Lung (tissue), 12 donors: ENCODE data around the gene EEPD1. TPM values are rescaled to one million over a fixed set of nuclear protein-coding genes. Genes with fewer than 3 reads are reported as not detected.

Experiments used
- ATAC-seq: fragments of 200-7000 bp; cut with Tn5 transposase; one replicate; pipeline ENCODE4 v1.9.1; 2020; ENCODE audit warnings: moderate number of reproducible peaks; ENCODE audit not compliant: insufficient read depth, low FRiP score
- DNase-seq, 3 donors: peaks; one replicate each; pipeline ENCODE4 v3.0.0-alpha.2; 2013 to 2017
- H3K27ac ChIP-seq, 2 donors: one replicate each; pipeline ENCODE4 v1.5.1; 2013; ENCODE audit warnings: mild to moderate bottlenecking in 2 of 2, moderate library complexity in 2 of 2, control low read depth in 1 of 2, inconsistent platforms in 1 of 2, low read depth in 1 of 2, low read length in 1 of 2
- H3K27me3 ChIP-seq, 3 donors: one replicate each; pipeline ENCODE4 v1.5.1; 2013; ENCODE audit warnings: low read length in 2 of 3; ENCODE audit not compliant: control insufficient read depth in 3 of 3, insufficient read depth in 3 of 3
- H3K36me3 ChIP-seq, 4 donors: one replicate each; pipeline ENCODE4 v1.5.1; 2013; ENCODE audit warnings: low read length in 4 of 4, mild to moderate bottlenecking in 1 of 4, moderate library complexity in 1 of 4; ENCODE audit not compliant: control insufficient read depth in 4 of 4, insufficient read depth in 4 of 4
- H3K4me1 ChIP-seq, 5 donors: one replicate each; pipeline ENCODE4 v1.5.1; 2013; ENCODE audit warnings: low read length in 5 of 5, mild to moderate bottlenecking in 2 of 5, moderate library complexity in 1 of 5; ENCODE audit not compliant: control insufficient read depth in 5 of 5, insufficient read depth in 5 of 5
- H3K4me3 ChIP-seq: one replicate; pipeline ENCODE4 v1.5.1; 2013; ENCODE audit warnings: mild to moderate bottlenecking, control low read depth, moderate library complexity
- H3K9ac ChIP-seq, 2 donors: one replicate each; pipeline ENCODE4 v1.5.1; 2013; ENCODE audit warnings: low read length in 2 of 2, control low read depth in 1 of 2; ENCODE audit not compliant: insufficient read depth in 1 of 2
- H3K9me3 ChIP-seq, 4 donors: one replicate each; pipeline ENCODE4 v1.5.1; 2013; ENCODE audit warnings: low read length in 3 of 4, mild to moderate bottlenecking in 1 of 4, moderate library complexity in 1 of 4; ENCODE audit not compliant: control insufficient read depth in 4 of 4, insufficient read depth in 3 of 4
- WGBS, 2 donors: extraction: QIAGEN DNeasy Blood & Tissue Kit; methylation state at CpG; one replicate each; pipeline ENCODE4 v1.1.7; 2013; 5-methylcytosine and 5-hydroxymethylcytosine counted together
- polyA plus RNA-seq, 2 donors: library from polyadenylated mRNA; stranded (reverse); fragments of 200-250 nt; gene quantifications; one replicate each; pipeline ENCODE4 v1.2.1, GENCODE V29; 2013
- total RNA-seq, 2 donors: library from RNA; depleted of rRNA in 1 of 2; stranded (reverse); fragments of >200 nt in 1 of 2; gene quantifications; one replicate each; pipeline ENCODE4 v1.2.1, GENCODE V29; 2014 to 2021
- TF ChIP-seq, protein P1 (sequence below): IDR thresholded peaks from 2 replicates; pipeline ENCODE4 v1.5.1; 2012; ENCODE audit warnings: mild to moderate bottlenecking; ENCODE audit errors: control extremely low read depth, extremely low read depth
- donor health status: control.
- donor health status: control.
- donor health status: Bipolar disorder and iron deficiency.
- donor health status: healthy.
- donor health status: DM: yes; HTN: yes; CAD: no.

The EEPD1 gene
- total and polyA plus RNA-seq, 4 donors, result 5.4 to 15.3 (median 7.9) TPM

DNA sequence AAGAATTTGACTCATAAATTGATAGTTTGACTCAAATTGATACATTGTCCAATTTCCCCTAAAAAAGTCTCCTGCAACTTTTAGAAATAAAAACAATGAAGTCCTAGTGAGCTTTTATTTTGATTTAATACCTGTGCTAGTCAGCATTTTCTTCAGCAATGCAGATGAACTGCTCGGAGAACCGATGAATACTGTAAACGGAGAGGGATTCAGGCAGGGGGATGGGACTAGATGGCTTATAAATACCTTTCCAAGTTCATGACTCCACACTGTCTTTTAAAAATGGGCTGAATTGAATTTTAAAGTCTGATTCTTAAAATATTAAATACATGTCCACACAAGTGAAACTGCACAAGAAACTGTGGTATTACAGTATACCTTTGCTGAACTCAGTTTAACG, 12.7 kb downstream of the EEPD1 start:
- Histone ChIP-seq H3K27me3 (no peaks in the 10 kb centered on the region), H3K9ac (no peak overlapping the region), H3K4me1 (peaks cover 0 to 6% (median 0%) of the 10 kb centered on the region in 5 donors), H3K27ac (no peak overlapping the region), H3K36me3 (no peaks in the 10 kb centered on the region), H3K4me3 (no peak overlapping the region), H3K9me3 (no peaks in the 10 kb centered on the region)
- TF ChIP-seq, protein P1, sequence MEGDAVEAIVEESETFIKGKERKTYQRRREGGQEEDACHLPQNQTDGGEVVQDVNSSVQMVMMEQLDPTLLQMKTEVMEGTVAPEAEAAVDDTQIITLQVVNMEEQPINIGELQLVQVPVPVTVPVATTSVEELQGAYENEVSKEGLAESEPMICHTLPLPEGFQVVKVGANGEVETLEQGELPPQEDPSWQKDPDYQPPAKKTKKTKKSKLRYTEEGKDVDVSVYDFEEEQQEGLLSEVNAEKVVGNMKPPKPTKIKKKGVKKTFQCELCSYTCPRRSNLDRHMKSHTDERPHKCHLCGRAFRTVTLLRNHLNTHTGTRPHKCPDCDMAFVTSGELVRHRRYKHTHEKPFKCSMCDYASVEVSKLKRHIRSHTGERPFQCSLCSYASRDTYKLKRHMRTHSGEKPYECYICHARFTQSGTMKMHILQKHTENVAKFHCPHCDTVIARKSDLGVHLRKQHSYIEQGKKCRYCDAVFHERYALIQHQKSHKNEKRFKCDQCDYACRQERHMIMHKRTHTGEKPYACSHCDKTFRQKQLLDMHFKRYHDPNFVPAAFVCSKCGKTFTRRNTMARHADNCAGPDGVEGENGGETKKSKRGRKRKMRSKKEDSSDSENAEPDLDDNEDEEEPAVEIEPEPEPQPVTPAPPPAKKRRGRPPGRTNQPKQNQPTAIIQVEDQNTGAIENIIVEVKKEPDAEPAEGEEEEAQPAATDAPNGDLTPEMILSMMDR, result no peak
- ATAC-seq (no peak), DNase-seq (no peak)
- 96 to 97% methylated on average over 4 of the region's 4 CpGs for WGBS, 2 donors

DNA sequence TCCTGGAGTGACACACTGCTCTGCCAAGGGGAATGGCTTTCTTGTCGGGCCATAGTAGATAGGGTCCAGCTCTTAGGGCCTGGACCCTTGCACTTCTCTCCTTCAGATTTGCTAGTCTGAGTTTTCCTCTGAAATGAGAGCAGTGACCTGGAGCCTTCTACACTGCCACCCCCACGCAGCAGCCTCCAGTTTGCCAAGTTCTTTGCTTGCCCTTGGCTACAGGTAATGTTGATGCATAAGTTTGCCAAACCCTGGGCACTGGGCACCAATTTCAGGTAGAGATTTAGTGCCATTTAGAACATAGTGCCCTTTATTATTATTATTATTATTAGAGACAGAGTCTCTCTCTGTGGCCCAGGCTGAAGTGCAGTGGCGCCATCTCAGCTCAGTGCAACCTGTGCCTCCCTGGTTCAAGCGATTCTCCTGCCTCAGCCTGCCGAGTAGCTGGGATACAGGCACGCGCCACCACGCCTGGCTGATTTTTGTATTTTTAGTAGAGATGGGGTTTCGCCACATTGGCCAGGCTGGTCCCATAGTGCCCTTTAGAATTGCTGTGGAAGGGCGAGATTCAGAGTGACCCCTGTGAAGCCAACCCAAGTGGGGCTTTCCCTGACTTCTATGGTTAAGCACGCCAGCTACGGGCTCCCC, 14.5 kb downstream of the EEPD1 start:
- DNase-seq, result no peak
- 89 to 97% methylated on average over 12 of the region's 12 CpGs for WGBS, 2 donors
- Histone ChIP-seq H3K27me3 (no peaks in the 10 kb centered on the region), H3K4me1 (no peaks in the 10 kb centered on the region), H3K9me3 (no peaks in the 10 kb centered on the region), H3K36me3 (no peaks in the 10 kb centered on the region), H3K4me3 (no peak overlapping the region), H3K27ac (no peak overlapping the region), H3K9ac (no peak overlapping the region)
- TF ChIP-seq, protein P1, result no peak
- ATAC-seq, result no peak

DNA sequence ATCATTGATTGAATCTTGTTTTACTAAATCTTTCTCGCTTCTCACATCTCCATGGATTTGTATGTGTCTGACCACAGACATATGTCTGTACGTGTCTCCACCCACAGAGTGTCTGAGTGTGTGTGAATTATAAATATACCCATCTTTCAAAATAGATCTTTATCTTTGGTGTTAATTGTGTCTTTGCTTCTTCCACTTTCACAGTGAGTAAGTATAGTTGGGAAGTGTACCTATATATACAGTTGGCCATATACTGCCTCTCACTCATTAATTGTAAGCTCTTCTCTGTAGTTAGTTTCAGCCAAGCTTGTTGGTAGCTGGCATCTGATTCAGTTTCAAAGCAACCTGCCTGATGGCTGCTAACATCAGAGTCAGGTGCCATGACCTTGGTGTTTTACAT, 18.4 kb downstream of the EEPD1 start:
- H3K27ac ChIP-seq, result no peak overlapping the region
- no peak overlapping the region for H3K4me3 ChIP-seq
- no peaks in the 10 kb centered on the region for H3K36me3 ChIP-seq
- TF ChIP-seq, protein P1, result no peak
- peaks cover 0 to 4% (median 0%) of the 10 kb centered on the region in 5 donors for H3K4me1 ChIP-seq
- no peak for ATAC-seq
- peaks cover 0 to 3% (median 0%) of the 10 kb centered on the region in 4 donors for H3K9me3 ChIP-seq
- no peaks in the 10 kb centered on the region for H3K27me3 ChIP-seq
- DNase-seq, result no peak
- WGBS, 2 donors, result 28 to 32% methylated on average over 2 of the region's 2 CpGs
- no peak overlapping the region for H3K9ac ChIP-seq

GRCh38 chr7:36175886-36176285, 22.8 kb downstream of the EEPD1 start:
- H3K27ac ChIP-seq, result peak overlapping the region in 1 of 2 donors; percentile 24
- H3K9ac ChIP-seq, result no peak overlapping the region
- no peaks in the 10 kb centered on the region for H3K27me3 ChIP-seq
- peaks cover 0 to 3% (median 0%) of the 10 kb centered on the region in 4 donors for H3K9me3 ChIP-seq
- peaks cover 0 to 6% (median 0%) of the 10 kb centered on the region in 5 donors for H3K4me1 ChIP-seq
- no peaks in the 10 kb centered on the region for H3K36me3 ChIP-seq
- 39 to 61% methylated on average over 8 of the region's 8 CpGs for WGBS, 2 donors
- DNase-seq (no peak), ATAC-seq (no peak)
- TF ChIP-seq, protein P1, result no peak
- no peak overlapping the region for H3K4me3 ChIP-seq
